Mesothelial cell of epicardium (in vitro differentiated cells): ENCODE measurements around the gene TXNDC5. TPM values are rescaled to one million over a fixed set of nuclear protein-coding genes. Genes with fewer than 3 reads are reported as not detected.
"Not testable (repeated sequence)": the region's sequence is repeated elsewhere in the genome, so short reads cannot be mapped to it uniquely, and the experiment has no call there.

ENCODE experiments used
- DNase-seq, 2 experiments: peaks; one replicate each; pipeline ENCODE4 v3.0.0; 2021; ENCODE audit warnings: low spot score in 2 of 2; ENCODE audit not compliant: unreplicated experiment in 2 of 2
- H3K27ac Mint-ChIP-seq: 2 replicates; pipeline ENCODE4 v1.8.0; 2021; ENCODE audit warnings: mixed read lengths
- H3K27me3 Mint-ChIP-seq: 2 replicates; pipeline ENCODE4 v1.8.0; 2021; ENCODE audit warnings: low read depth, mixed read lengths
- H3K36me3 Mint-ChIP-seq: 2 replicates; pipeline ENCODE4 v1.8.0; 2021; ENCODE audit warnings: mixed read lengths
- H3K4me1 Mint-ChIP-seq: 2 replicates; pipeline ENCODE4 v1.8.0; 2021; ENCODE audit warnings: mixed read lengths
- H3K4me3 Mint-ChIP-seq: 2 replicates; pipeline ENCODE4 v1.8.0; 2021; ENCODE audit warnings: mild to moderate bottlenecking, moderate library complexity, mixed read lengths
- H3K9me3 Mint-ChIP-seq: 2 replicates; pipeline ENCODE4 v1.8.0; 2021; ENCODE audit warnings: mixed read lengths
- total RNA-seq: library from RNA; stranded (reverse); gene quantifications from 3 replicates; pipeline ENCODE4 v1.2.1, GENCODE V29; 2021
- TF ChIP-seq, protein P1 (sequence below): fragments of 200-600 bp; sonication (generic); IDR thresholded peaks from one replicate; pipeline ENCODE4 v1.5.0; 2021; ENCODE audit warnings: antibody characterized with exemption; ENCODE audit not compliant: unreplicated experiment

Gene TXNDC5
- total RNA-seq, 1 donor from 2014 or later = 120 TPM

DNA sequence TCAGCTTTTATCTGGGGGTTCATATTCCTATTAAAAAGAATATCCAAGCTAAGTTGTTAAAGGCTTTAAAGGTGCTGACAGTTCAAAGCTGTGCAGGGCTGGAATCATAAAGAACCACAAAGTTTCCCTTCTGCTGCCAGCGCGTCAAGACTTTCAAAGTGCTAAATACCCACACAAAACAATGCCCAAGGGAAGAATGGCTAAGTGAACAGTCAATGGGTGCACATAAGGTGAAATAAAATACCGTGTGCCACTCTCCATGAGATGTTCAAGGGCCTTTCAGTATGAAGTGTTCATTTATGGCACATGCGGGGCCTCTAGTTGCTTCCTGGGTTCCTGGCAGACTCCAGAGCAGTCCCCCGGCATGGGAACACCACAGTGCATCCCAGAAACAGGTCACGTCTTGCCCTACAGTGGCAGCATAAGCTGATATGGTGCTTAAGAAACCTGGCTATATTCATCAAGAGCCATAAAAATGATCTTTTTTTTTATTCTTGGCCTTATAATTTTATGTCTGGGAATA is 14.1 kb downstream of the TXNDC5 start:
- H3K27ac Mint-ChIP-seq = no peak overlapping the region
- DNase-seq = no peak
- H3K4me1 Mint-ChIP-seq = peaks cover 1% of the 10 kb centered on the region
- no peaks in the 10 kb centered on the region for H3K27me3 Mint-ChIP-seq
- no peak overlapping the region for H3K4me3 Mint-ChIP-seq
- H3K9me3 Mint-ChIP-seq = no peaks in the 10 kb centered on the region
- TF ChIP-seq, protein P1, sequence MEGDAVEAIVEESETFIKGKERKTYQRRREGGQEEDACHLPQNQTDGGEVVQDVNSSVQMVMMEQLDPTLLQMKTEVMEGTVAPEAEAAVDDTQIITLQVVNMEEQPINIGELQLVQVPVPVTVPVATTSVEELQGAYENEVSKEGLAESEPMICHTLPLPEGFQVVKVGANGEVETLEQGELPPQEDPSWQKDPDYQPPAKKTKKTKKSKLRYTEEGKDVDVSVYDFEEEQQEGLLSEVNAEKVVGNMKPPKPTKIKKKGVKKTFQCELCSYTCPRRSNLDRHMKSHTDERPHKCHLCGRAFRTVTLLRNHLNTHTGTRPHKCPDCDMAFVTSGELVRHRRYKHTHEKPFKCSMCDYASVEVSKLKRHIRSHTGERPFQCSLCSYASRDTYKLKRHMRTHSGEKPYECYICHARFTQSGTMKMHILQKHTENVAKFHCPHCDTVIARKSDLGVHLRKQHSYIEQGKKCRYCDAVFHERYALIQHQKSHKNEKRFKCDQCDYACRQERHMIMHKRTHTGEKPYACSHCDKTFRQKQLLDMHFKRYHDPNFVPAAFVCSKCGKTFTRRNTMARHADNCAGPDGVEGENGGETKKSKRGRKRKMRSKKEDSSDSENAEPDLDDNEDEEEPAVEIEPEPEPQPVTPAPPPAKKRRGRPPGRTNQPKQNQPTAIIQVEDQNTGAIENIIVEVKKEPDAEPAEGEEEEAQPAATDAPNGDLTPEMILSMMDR = no peak
- peaks cover 59% of the 10 kb centered on the region for H3K36me3 Mint-ChIP-seq

DNA sequence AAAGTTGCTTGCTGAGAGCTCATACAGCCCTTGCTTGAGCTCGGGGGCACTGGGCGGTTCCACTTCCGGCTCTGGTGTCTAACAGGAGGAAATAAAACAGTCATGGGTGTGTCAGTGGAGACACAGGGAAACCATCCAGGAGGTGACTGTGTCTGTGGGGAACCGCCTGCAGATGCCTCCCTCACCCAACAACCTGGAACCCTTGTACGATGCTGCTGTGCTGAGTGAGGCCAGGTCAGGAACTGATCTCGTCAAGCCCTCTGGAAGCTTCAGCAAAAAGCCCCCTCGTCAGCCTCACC is 15.5 kb downstream of the TXNDC5 start:
- H3K9me3 Mint-ChIP-seq = no peaks in the 10 kb centered on the region
- no peaks in the 10 kb centered on the region for H3K27me3 Mint-ChIP-seq
- H3K4me3 Mint-ChIP-seq = no peak overlapping the region
- TF ChIP-seq, protein P1 = no peak
- DNase-seq = no peak
- peaks cover 1% of the 10 kb centered on the region for H3K4me1 Mint-ChIP-seq
- H3K36me3 Mint-ChIP-seq = peaks cover 56% of the 10 kb centered on the region
- H3K27ac Mint-ChIP-seq = no peak overlapping the region

DNA sequence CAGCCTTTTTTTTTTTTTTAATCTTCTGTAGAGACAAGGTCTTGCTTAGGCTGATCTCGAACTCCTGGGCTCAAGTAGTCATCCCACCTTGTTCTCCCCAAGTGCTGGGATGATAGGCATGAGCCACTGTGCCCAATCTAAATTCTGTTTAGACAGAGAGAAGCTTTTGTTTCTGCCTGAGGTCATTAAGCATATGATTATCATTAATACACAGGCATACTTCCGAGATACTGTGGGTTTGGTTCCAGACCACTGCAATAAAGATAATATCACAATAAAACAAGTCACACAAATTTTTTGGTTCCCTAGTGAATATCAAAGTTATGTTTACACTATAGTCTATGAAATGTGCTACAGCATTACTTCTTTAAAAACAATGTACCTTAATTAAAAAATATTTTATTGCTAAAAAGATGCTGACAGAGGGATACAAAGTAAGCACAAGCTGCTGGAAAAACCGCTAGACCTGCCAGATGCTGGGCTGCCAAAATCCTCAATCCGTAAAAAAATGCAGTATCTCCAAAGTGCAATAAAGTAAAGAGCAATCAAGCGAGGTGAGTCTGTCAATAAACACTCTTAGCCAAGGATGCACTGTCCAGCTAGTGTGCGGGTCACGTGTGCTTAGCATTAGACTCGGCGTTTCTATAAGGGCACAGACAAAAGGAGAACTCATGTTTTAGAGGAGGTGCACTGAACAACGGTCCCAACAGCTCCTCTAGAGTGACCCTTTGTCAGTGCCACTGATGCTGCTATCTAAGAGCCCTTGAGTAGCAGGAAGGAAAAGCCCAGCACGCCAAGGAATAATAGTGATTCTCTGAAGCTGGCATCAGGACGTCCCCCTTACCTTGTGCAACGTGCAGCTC is 16.1 kb downstream of the TXNDC5 start:
- H3K4me1 Mint-ChIP-seq = peaks cover 1% of the 10 kb centered on the region
- TF ChIP-seq, protein P1 = no peak
- peaks cover 56% of the 10 kb centered on the region for H3K36me3 Mint-ChIP-seq
- H3K4me3 Mint-ChIP-seq = no peak overlapping the region
- H3K27me3 Mint-ChIP-seq = no peaks in the 10 kb centered on the region
- H3K9me3 Mint-ChIP-seq = no peaks in the 10 kb centered on the region
- no peak overlapping the region for H3K27ac Mint-ChIP-seq
- no peak for DNase-seq

DNA sequence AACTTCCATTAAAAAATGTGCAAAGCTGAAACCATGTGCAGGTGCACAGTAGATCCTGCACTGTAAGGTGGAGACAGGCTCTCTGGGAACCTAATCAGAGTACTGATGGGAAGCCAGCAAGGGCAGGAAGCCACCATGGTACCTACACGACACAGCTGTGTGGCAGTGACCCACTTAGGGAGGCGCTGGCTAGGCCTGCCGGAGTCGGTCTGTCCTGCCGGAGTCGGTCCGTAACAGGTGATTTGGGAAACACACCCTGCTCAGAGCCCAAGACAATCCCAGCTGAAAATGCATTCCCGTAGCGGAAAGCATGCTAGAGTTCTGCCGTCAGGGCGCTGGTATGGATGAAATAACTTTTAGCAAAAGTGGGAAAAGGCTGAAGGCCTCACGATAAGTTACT is 17.2 kb downstream of the TXNDC5 start:
- TF ChIP-seq, protein P1 = no peak
- peaks cover 55% of the 10 kb centered on the region for H3K36me3 Mint-ChIP-seq

DNA sequence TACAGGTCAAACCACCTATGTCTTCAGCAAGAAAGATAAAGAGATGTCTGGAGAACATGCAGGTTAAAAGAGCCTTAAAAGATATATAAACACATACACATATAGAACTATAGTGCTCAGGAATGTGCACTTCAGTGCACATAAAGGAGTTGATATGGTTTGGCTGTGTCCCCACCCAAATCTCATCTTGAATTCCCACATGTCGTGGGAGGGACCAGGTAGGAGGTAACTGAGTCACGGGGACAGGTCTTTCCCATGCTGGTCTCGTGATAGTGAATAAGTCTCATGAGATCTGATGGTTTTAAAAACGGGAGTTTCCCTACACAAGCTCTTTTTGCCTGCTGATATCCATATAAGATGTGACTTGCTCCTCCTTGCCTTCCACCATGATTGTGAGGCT is 18.2 kb downstream of the TXNDC5 start:
- H3K27ac Mint-ChIP-seq, DNase-seq, H3K27me3 Mint-ChIP-seq, H3K4me3 Mint-ChIP-seq, H3K9me3 Mint-ChIP-seq, H3K4me1 Mint-ChIP-seq: not testable (repeated sequence)
- H3K36me3 Mint-ChIP-seq = peaks cover 56% of the 10 kb centered on the region

More for the DNA sequence above, 17.2 kb downstream of the TXNDC5 start:
- no peak for DNase-seq
- Mint-ChIP-seq H3K27ac (no peak overlapping the region), H3K9me3 (no peaks in the 10 kb centered on the region), H3K27me3 (no peaks in the 10 kb centered on the region), H3K4me3 (no peak overlapping the region), H3K4me1 (no peaks in the 10 kb centered on the region)

DNA sequence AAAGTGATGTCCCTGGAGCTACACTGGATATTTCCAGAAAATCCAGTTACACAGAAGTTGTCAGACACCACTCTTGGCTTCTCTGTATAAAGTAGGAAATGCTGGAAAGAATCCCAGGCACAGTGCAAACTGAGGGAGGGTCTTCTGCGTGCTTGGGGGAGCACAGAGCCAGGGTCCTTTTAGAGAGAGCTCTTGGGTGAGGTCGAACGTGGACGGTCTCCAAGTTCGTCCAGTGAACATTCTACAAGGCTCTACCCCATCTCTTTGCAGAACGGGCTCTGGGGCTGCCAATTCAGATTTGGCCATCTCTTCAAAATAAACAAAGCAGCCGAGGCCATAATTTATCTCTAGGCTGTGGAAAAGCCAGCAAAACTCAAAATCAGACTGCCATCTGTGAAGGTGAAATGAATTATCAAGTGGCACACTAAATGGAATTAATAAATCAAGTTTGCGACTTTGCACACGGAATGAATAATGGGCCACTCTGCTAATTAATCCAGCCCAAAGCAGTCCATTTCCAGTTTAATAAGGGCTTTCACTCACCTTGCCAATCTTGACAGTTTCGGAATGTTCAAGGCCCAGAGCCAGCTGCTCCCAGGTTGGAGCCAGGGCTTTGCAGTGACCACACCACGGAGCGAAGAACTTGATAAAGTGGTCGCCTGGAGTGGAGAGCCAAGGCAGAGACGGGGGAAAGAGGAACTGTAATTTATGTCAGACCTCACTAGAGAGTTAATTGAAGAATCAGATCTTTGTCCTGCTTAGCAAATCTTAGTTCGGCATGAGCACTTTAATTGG is 19.3 kb downstream of the TXNDC5 start:
- no peak overlapping the region for H3K4me3 Mint-ChIP-seq
- H3K36me3 Mint-ChIP-seq = peaks cover 64% of the 10 kb centered on the region
- TF ChIP-seq, protein P1 = no peak
- DNase-seq = no peak
- H3K4me1 Mint-ChIP-seq = no peaks in the 10 kb centered on the region
- no peak overlapping the region for H3K27ac Mint-ChIP-seq
- H3K9me3 Mint-ChIP-seq = no peaks in the 10 kb centered on the region
- H3K27me3 Mint-ChIP-seq = no peaks in the 10 kb centered on the region
